Retinal pigment epithelial cell (primary cell): ENCODE data around the gene ZNF282.

ENCODE experiments used
- DNase-seq: peaks from one replicate; pipeline ENCODE4 v3.0.0-alpha.2; 2010; ENCODE audit warnings: low read depth
- H3K4me3 ChIP-seq: 2 replicates; pipeline ENCODE4 v1.5.1; 2011; ENCODE audit warnings: mild to moderate bottlenecking, low read length, control low read depth, moderate library complexity
- CTCF ChIP-seq: conservative IDR thresholded peaks from 2 replicates; pipeline ENCODE4 v1.5.1; 2011; ENCODE audit warnings: low read depth, low read length, control low read depth, inconsistent platforms

Gene ZNF282

GRCh38 chr7:149202831-149203231 is 7.5 kb downstream of the ZNF282 start:
- TF ChIP-seq CTCF = no peak
- no peak for DNase-seq
- no peak overlapping the region for H3K4me3 ChIP-seq

GRCh38 chr7:149205690-149206381 is 10.5 kb downstream of the ZNF282 start:
- no peak for TF ChIP-seq CTCF
- no peak for DNase-seq

GRCh38 chr7:149207324-149208035 is 12.1 kb downstream of the ZNF282 start:
- H3K4me3 ChIP-seq = no peak overlapping the region
- DNase-seq = no peak
- TF ChIP-seq CTCF = no peak

More at GRCh38 chr7:149205690-149206381, 10.5 kb downstream of the ZNF282 start:
- H3K4me3 ChIP-seq = no peak overlapping the region

- TF ChIP-seq CTCF = peak; percentile 87
- no peak overlapping the region for H3K4me3 ChIP-seq
- DNase-seq = no peak
Observed at GRCh38 chr7:149209518-149210269, 14.3 kb downstream of the ZNF282 start.

- no peak for TF ChIP-seq CTCF
- no peak for DNase-seq
- no peak overlapping the region for H3K4me3 ChIP-seq
Observed at GRCh38 chr7:149210551-149210950, 15.2 kb downstream of the ZNF282 start.

- no peak overlapping the region for H3K4me3 ChIP-seq
- no peak for DNase-seq
- TF ChIP-seq CTCF = no peak
Observed at GRCh38 chr7:149214020-149214720, 18.8 kb downstream of the ZNF282 start.
